HG02571 (cell line): ENCODE results near the gene GARNL3.

ENCODE experiments used
- ATAC-seq: cut with Tn5 transposase; IDR thresholded peaks from one replicate; pipeline ENCODE4 v1.9.1; 2021; ENCODE audit warnings: mild to moderate bottlenecking, moderate library complexity; ENCODE audit not compliant: unreplicated experiment

GARNL3 gene

GRCh38 chr9:127269449-127269848 lies 4.9 kb downstream of the GARNL3 start:
- ATAC-seq = no peak

GRCh38 chr9:127273326-127273725 lies 8.8 kb downstream of the GARNL3 start:
- ATAC-seq = no peak

GRCh38 chr9:127277099-127277498 lies 12.5 kb downstream of the GARNL3 start:
- ATAC-seq = no peak

GRCh38 chr9:127277770-127278169 lies 13.2 kb downstream of the GARNL3 start:
- ATAC-seq = no peak

GRCh38 chr9:127278372-127278771 lies 13.8 kb downstream of the GARNL3 start:
- ATAC-seq = no peak

GRCh38 chr9:127279717-127280285 lies 15.2 kb downstream of the GARNL3 start:
- ATAC-seq = no peak

- no peak for ATAC-seq
Measured at GRCh38 chr9:127280880-127281660, 16.5 kb downstream of the GARNL3 start.

- no peak for ATAC-seq
Measured at GRCh38 chr9:127281891-127282290, 17.3 kb downstream of the GARNL3 start.

GRCh38 chr9:127282611-127283010 lies 18.0 kb downstream of the GARNL3 start:
- ATAC-seq = no peak

- ATAC-seq = no peak
Measured at GRCh38 chr9:127283135-127283534, 18.6 kb downstream of the GARNL3 start.

- ATAC-seq = no peak
Measured at GRCh38 chr9:127283917-127284497, 19.4 kb downstream of the GARNL3 start.

- no peak for ATAC-seq
Measured at GRCh38 chr9:127285965-127286364, 21.4 kb downstream of the GARNL3 start.

GRCh38 chr9:127290561-127291065 lies 26.0 kb downstream of the GARNL3 start:
- no peak for ATAC-seq

GRCh38 chr9:127291246-127291778 lies 26.7 kb downstream of the GARNL3 start:
- no peak for ATAC-seq

GRCh38 chr9:127292415-127292814 lies 27.8 kb downstream of the GARNL3 start:
- no peak for ATAC-seq

GRCh38 chr9:127293328-127293727 lies 28.8 kb downstream of the GARNL3 start:
- ATAC-seq = no peak

GRCh38 chr9:127293767-127294166 lies 29.2 kb downstream of the GARNL3 start:
- no peak for ATAC-seq

- ATAC-seq = no peak
Measured at GRCh38 chr9:127295005-127295404, 30.4 kb downstream of the GARNL3 start.

- ATAC-seq = no peak
Measured at GRCh38 chr9:127300886-127301447, 36.4 kb downstream of the GARNL3 start.

- ATAC-seq = no peak
Measured at GRCh38 chr9:127303830-127304229, 39.3 kb downstream of the GARNL3 start.

- no peak for ATAC-seq
Measured at GRCh38 chr9:127305206-127305837, 40.7 kb downstream of the GARNL3 start.
